ENCODE data around the gene IDI2.
"Not testable (repeated sequence)": the region's sequence is repeated elsewhere in the genome, so short reads cannot be mapped to it uniquely, and the experiment has no call there.

The IDI2 gene

GRCh38 chr10:1025683-1026082, at the start of gene IDI2:
TSS of gene IDI2 (minus strand) at chr10:1025859. CDS start at chr10:1024723, 1,136 bp downstream.
- no peak for DNase-seq (ENCODE audit: low read depth)

GRCh38 chr10:1074748-1075308, 49.2 kb upstream of the IDI2 start:
- no peak for DNase-seq (ENCODE audit: low read depth)

GRCh38 chr10:1074052-1074747, 48.5 kb upstream of the IDI2 start:
- no peak for DNase-seq (ENCODE audit: low read depth)

GRCh38 chr10:1070919-1071318, 45.3 kb upstream of the IDI2 start:
- no peak for DNase-seq (ENCODE audit: low read depth)

GRCh38 chr10:1068380-1069361, 43.0 kb upstream of the IDI2 start:
- DNase-seq (ENCODE audit: low read depth): no peak

- not testable (repeated sequence) for DNase-seq (ENCODE audit: low read depth)
Observed at GRCh38 chr10:1066734-1067133, 41.1 kb upstream of the IDI2 start.

GRCh38 chr10:1064964-1065247, 39.2 kb upstream of the IDI2 start:
- no peak for DNase-seq (ENCODE audit: low read depth)

GRCh38 chr10:1063232-1063865, 37.7 kb upstream of the IDI2 start:
- DNase-seq (ENCODE audit: low read depth): no peak

- no peak for DNase-seq (ENCODE audit: low read depth)
Observed at GRCh38 chr10:1061930-1062774, 36.5 kb upstream of the IDI2 start.

- no peak for DNase-seq (ENCODE audit: low read depth)
Observed at GRCh38 chr10:1059902-1060301, 34.2 kb upstream of the IDI2 start.

- DNase-seq (ENCODE audit: low read depth): no peak
Observed at GRCh38 chr10:1058017-1058416, 32.4 kb upstream of the IDI2 start.

- DNase-seq (ENCODE audit: low read depth): no peak
Observed at GRCh38 chr10:1057106-1057657, 31.5 kb upstream of the IDI2 start.

- DNase-seq (ENCODE audit: low read depth): peak; percentile 82
Observed at GRCh38 chr10:1056326-1057105, 30.9 kb upstream of the IDI2 start, which contains the start of gene WDR37. TSS of gene WDR37 (plus strand) at chr10:1056385. CDS start at chr10:1072156, 15,771 bp downstream.

- DNase-seq (ENCODE audit: low read depth): no peak
Observed at GRCh38 chr10:1054684-1055083, 29.0 kb upstream of the IDI2 start.

GRCh38 chr10:1050554-1050953, 24.9 kb upstream of the IDI2 start:
- no peak for DNase-seq (ENCODE audit: low read depth)

GRCh38 chr10:1050145-1050544, 24.5 kb upstream of the IDI2 start:
- no peak for DNase-seq (ENCODE audit: low read depth)

- no peak for DNase-seq (ENCODE audit: low read depth)
Observed at GRCh38 chr10:1049425-1049958, 23.8 kb upstream of the IDI2 start.

GRCh38 chr10:1048732-1049424, 23.2 kb upstream of the IDI2 start, which contains the start of gene IDI1:
TSS of gene IDI1 (minus strand) at chr10:1049119. CDS start at chr10:1049003, 116 bp downstream.
- peak; percentile 94 for DNase-seq (ENCODE audit: low read depth)

GRCh38 chr10:1048349-1048731, 22.7 kb upstream of the IDI2 start:
- DNase-seq (ENCODE audit: low read depth): peak; percentile 71

Measured in stimulated activated CD4-positive, alpha-beta T cell treated with anti-CD3 and anti-CD28 coated beads, Interleukin-2, amount 100 ng/mL, for 4 hours (primary cell).